Endodermal cell (in vitro differentiated cells): ENCODE data around the gene TMEM123. TPM values are rescaled to one million over a fixed set of nuclear protein-coding genes. Genes with fewer than 3 reads are reported as not detected.
"Not testable (repeated sequence)": the region's sequence is repeated elsewhere in the genome, so short reads cannot be mapped to it uniquely, and the experiment has no call there.

Experiments used
- DNase-seq: peaks from one replicate; pipeline ENCODE4 v3.0.0-alpha.2; 2017
- H3K27ac ChIP-seq: 2 replicates; pipeline ENCODE4 v1.5.1; 2013; ENCODE audit warnings: mild to moderate bottlenecking, low read depth, low read length, moderate library complexity
- H3K27me3 ChIP-seq: 2 replicates; pipeline ENCODE4 v1.6.1; 2013; ENCODE audit warnings: mild to moderate bottlenecking, low read length, moderate library complexity; ENCODE audit not compliant: insufficient read depth, control insufficient read depth, poor library complexity, severe bottlenecking
- H3K36me3 ChIP-seq: 2 replicates; pipeline ENCODE4 v1.7.0; 2013; ENCODE audit warnings: mild to moderate bottlenecking, low read length, moderate library complexity; ENCODE audit not compliant: control insufficient read depth, insufficient read depth
- H3K4me1 ChIP-seq: one replicate; pipeline ENCODE4 v1.7.0; 2013; ENCODE audit warnings: low read length; ENCODE audit not compliant: control insufficient read depth, insufficient read depth
- H3K4me3 ChIP-seq: 2 replicates; pipeline ENCODE4 v1.5.1; 2013; ENCODE audit warnings: mild to moderate bottlenecking, low read length, moderate library complexity
- H3K9ac ChIP-seq: 2 replicates; pipeline ENCODE4 v1.6.1; 2013; ENCODE audit warnings: mild to moderate bottlenecking, low read length, moderate library complexity; ENCODE audit not compliant: poor library complexity, severe bottlenecking; ENCODE audit errors: extremely low read depth
- H3K9me3 ChIP-seq: 2 replicates; pipeline ENCODE4 v1.6.1; 2013; ENCODE audit warnings: mild to moderate bottlenecking, low read length, moderate library complexity; ENCODE audit not compliant: control insufficient read depth
- H3K27ac Mint-ChIP-seq: 2 replicates; pipeline ENCODE4 v1.8.0; 2020; ENCODE audit warnings: mixed read lengths
- H3K27me3 Mint-ChIP-seq: 2 replicates; pipeline ENCODE4 v1.8.0; 2021; ENCODE audit warnings: mild to moderate bottlenecking, mixed read lengths; ENCODE audit not compliant: insufficient read depth
- H3K36me3 Mint-ChIP-seq: 2 replicates; pipeline ENCODE4 v1.8.0; 2020; ENCODE audit warnings: low read depth, mixed read lengths
- H3K4me1 Mint-ChIP-seq: 2 replicates; pipeline ENCODE4 v1.8.0; 2020; ENCODE audit warnings: mixed read lengths
- H3K4me3 Mint-ChIP-seq: 2 replicates; pipeline ENCODE4 v1.8.0; 2020; ENCODE audit warnings: mild to moderate bottlenecking, moderate library complexity, mixed read lengths
- H3K9me3 Mint-ChIP-seq: 2 replicates; pipeline ENCODE4 v1.8.0; 2020; ENCODE audit warnings: mild to moderate bottlenecking, mixed read lengths
- CTCF ChIP-seq: fragments of 200-600 bp; sonication (generic); conservative IDR thresholded peaks from 2 replicates; pipeline ENCODE4 v1.5.0; 2021; ENCODE audit warnings: antibody characterized with exemption, mild to moderate bottlenecking
- WGBS, 2 experiments: methylation state at CpG; one replicate each; pipeline versions ENCODE4 v1.1.5 to v1.1.7; 2013; ENCODE audit warnings: missing lambda C conversion rate in 2 of 2, mixed read lengths in 1 of 2; ENCODE audit not compliant: insufficient coverage in 1 of 2, insufficient read length in 1 of 2; 5-methylcytosine and 5-hydroxymethylcytosine counted together
- total RNA-seq, 2 donors: library from RNA; stranded (reverse); fragmentation: NEBNext Ultra II Directional in 1 of 2; extraction: Animal tissue kit (Norgen Biotek cat#: 25700) in 1 of 2; gene quantifications; 2 replicates in 1 of 2; 3 replicates in 1 of 2; pipeline ENCODE4 v1.2.1, GENCODE V29; 2021

The TMEM123 gene
- total RNA-seq, 2 donors from 2014 or later = 216 to 256 TPM

GRCh38 chr11:102439063-102439363, 13.6 kb downstream of the TMEM123 start:
- Histone ChIP-seq H3K9me3 (peaks cover 42% of the 10 kb centered on the region), H3K36me3 (peaks cover 43% of the 10 kb centered on the region)
- not testable (repeated sequence) for H3K4me3 ChIP-seq, DNase-seq, H3K9ac ChIP-seq, H3K27ac ChIP-seq, H3K4me1 ChIP-seq, H3K27me3 Mint-ChIP-seq, H3K27me3 ChIP-seq
- Mint-ChIP-seq H3K4me1 (peaks cover 45% of the 10 kb centered on the region), H3K4me3 (peak overlapping the region; percentile 17), H3K27ac (peak overlapping the region; percentile 82), H3K9me3 (peaks cover 39% of the 10 kb centered on the region), H3K36me3 (peaks cover 72% of the 10 kb centered on the region)
- 45 to 66% methylated on average over 3 to 4 of the region's 4 CpGs for WGBS, 2 experiments

GRCh38 chr11:102438311-102439062, 14.1 kb downstream of the TMEM123 start:
- no peak overlapping the region for H3K4me3 ChIP-seq
- no peak overlapping the region for H3K27ac ChIP-seq
- H3K4me1 ChIP-seq = no peaks in the 10 kb centered on the region
- no peak for TF ChIP-seq CTCF
- no peaks in the 10 kb centered on the region for H3K27me3 Mint-ChIP-seq
- no peak overlapping the region for H3K9ac ChIP-seq
- H3K27ac Mint-ChIP-seq = peak overlapping the region; percentile 82
- no peaks in the 10 kb centered on the region for H3K27me3 ChIP-seq
- H3K9me3 ChIP-seq = peaks cover 47% of the 10 kb centered on the region
- H3K9me3 Mint-ChIP-seq = peaks cover 39% of the 10 kb centered on the region
- peaks cover 48% of the 10 kb centered on the region for H3K36me3 ChIP-seq
- H3K36me3 Mint-ChIP-seq = peaks cover 72% of the 10 kb centered on the region
- no peak for DNase-seq
- H3K4me1 Mint-ChIP-seq = peaks cover 45% of the 10 kb centered on the region
- peak overlapping the region; percentile 17 for H3K4me3 Mint-ChIP-seq
- WGBS, 2 experiments = 85 to 89% methylated on average over 15 to 18 of the region's 18 CpGs

- no peaks in the 10 kb centered on the region for H3K27me3 Mint-ChIP-seq
These were observed 14.8 kb downstream of the TMEM123 start for GRCh38 chr11:102437727-102438126.

More at GRCh38 chr11:102437727-102438126, 14.8 kb downstream of the TMEM123 start:
- peaks cover 55% of the 10 kb centered on the region for H3K9me3 ChIP-seq
- no peak overlapping the region for H3K27ac Mint-ChIP-seq
- H3K36me3 ChIP-seq = peaks cover 56% of the 10 kb centered on the region
- peaks cover 45% of the 10 kb centered on the region for H3K9me3 Mint-ChIP-seq
- TF ChIP-seq CTCF = no peak
- no peaks in the 10 kb centered on the region for H3K4me1 ChIP-seq
- H3K4me3 ChIP-seq = no peak overlapping the region
- H3K27ac ChIP-seq = no peak overlapping the region
- H3K36me3 Mint-ChIP-seq = peaks cover 73% of the 10 kb centered on the region
- DNase-seq = no peak
- H3K27me3 ChIP-seq = no peaks in the 10 kb centered on the region
- H3K4me3 Mint-ChIP-seq = no peak overlapping the region
- no peak overlapping the region for H3K9ac ChIP-seq
- WGBS, 2 experiments = 67 to 78% methylated on average over 1 to 2 of the region's 2 CpGs
- peaks cover 40% of the 10 kb centered on the region for H3K4me1 Mint-ChIP-seq
